ENCODE measurements around the gene JUND. TPM values are rescaled to one million over a fixed set of nuclear protein-coding genes. Genes with fewer than 3 reads are reported as not detected.

Gene JUND
- total RNA-seq, 1 experiment from 2014 or later: 128 TPM

- CTCF ChIA-PET: no interaction called here
- intact Hi-C loops (cut with micrococcal nuclease; ENCODE audit: unreplicated experiment): no loop called here
- POLR2A ChIA-PET (ENCODE audit: low non-redundant PET): no interaction called here
- no TSS peak for BruUV-seq (replicated peaks)
- Histone ChIP-seq H3K27ac (ENCODE audit: low read depth, low read length, poor library complexity, severe bottlenecking) (peak overlapping the region; percentile 29), H3K4me1 (ENCODE audit: insufficient read depth, low read length, poor library complexity, severe bottlenecking) (no peaks in the 10 kb centered on the region), H3K4me3 (ENCODE audit: low read depth, low read length, poor library complexity, severe bottlenecking) (no peak overlapping the region), H3K36me3 (ENCODE audit: insufficient read depth, low read length, poor library complexity, severe bottlenecking) (peaks cover 42% of the 10 kb centered on the region), H3K27me3 (replicated peaks; ENCODE audit: insufficient read depth, low read depth, low read length, poor library complexity) (no peaks in the 10 kb centered on the region), H3K9me3 (ENCODE audit: low read depth, low read length, poor library complexity, severe bottlenecking) (no peaks in the 10 kb centered on the region)
- no peak for DNase-seq (ENCODE audit: low spot score)
- TF ChIP-seq CTCF (conservative IDR thresholded peaks at IDR 0.05; ENCODE audit: low read depth, low read length) (no peak), EZH2 (IDR thresholded peaks at IDR 0.05; ENCODE audit: borderline replicate concordance, low read depth, low read length, poor library complexity, severe bottlenecking) (no peak)
Observed at GRCh38 chr19:18313398-18313797, 32.0 kb upstream of the JUND start.

- CTCF ChIA-PET: no interaction called here
Observed at GRCh38 chr19:18312092-18312534, 30.7 kb upstream of the JUND start.

GRCh38 chr19:18311502-18312091 lies 30.2 kb upstream of the JUND start:
- Histone ChIP-seq H3K9me3 (ENCODE audit: low read depth, low read length, poor library complexity, severe bottlenecking) (no peaks in the 10 kb centered on the region), H3K4me1 (ENCODE audit: insufficient read depth, low read length, poor library complexity, severe bottlenecking) (no peaks in the 10 kb centered on the region), H3K27ac (ENCODE audit: low read depth, low read length, poor library complexity, severe bottlenecking) (no peak overlapping the region), H3K36me3 (ENCODE audit: insufficient read depth, low read length, poor library complexity, severe bottlenecking) (peaks cover 49% of the 10 kb centered on the region), H3K27me3 (replicated peaks; ENCODE audit: insufficient read depth, low read depth, low read length, poor library complexity) (no peaks in the 10 kb centered on the region), H3K4me3 (ENCODE audit: low read depth, low read length, poor library complexity, severe bottlenecking) (no peak overlapping the region)
- ChIA-PET POLR2A (ENCODE audit: low non-redundant PET) (interaction anchor here (0.5 kb wide), 1 partner anchor 30 kb away, joined by 3 read pairs; the partner anchor contains the start of gene JUND), CTCF (no interaction called here)
- DNase-seq (ENCODE audit: low spot score): no peak
- intact Hi-C loops (cut with micrococcal nuclease; ENCODE audit: unreplicated experiment): no loop called here
- BruUV-seq (replicated peaks): no TSS peak
- no peak for TF ChIP-seq EZH2 (IDR thresholded peaks at IDR 0.05; ENCODE audit: borderline replicate concordance, low read depth, low read length, poor library complexity, severe bottlenecking)
- TF ChIP-seq CTCF (conservative IDR thresholded peaks at IDR 0.05; ENCODE audit: low read depth, low read length): no peak

More at GRCh38 chr19:18312092-18312534, 30.7 kb upstream of the JUND start:
- TF ChIP-seq EZH2 (IDR thresholded peaks at IDR 0.05; ENCODE audit: borderline replicate concordance, low read depth, low read length, poor library complexity, severe bottlenecking) (no peak), CTCF (conservative IDR thresholded peaks at IDR 0.05; ENCODE audit: low read depth, low read length) (no peak)
- no TSS peak for BruUV-seq (replicated peaks)
- H3K36me3 ChIP-seq (ENCODE audit: insufficient read depth, low read length, poor library complexity, severe bottlenecking): peaks cover 49% of the 10 kb centered on the region
- no peaks in the 10 kb centered on the region for H3K9me3 ChIP-seq (ENCODE audit: low read depth, low read length, poor library complexity, severe bottlenecking)
- intact Hi-C loops (cut with micrococcal nuclease; ENCODE audit: unreplicated experiment): no loop called here
- H3K4me1 ChIP-seq (ENCODE audit: insufficient read depth, low read length, poor library complexity, severe bottlenecking): no peaks in the 10 kb centered on the region
- no peaks in the 10 kb centered on the region for H3K27me3 ChIP-seq (replicated peaks; ENCODE audit: insufficient read depth, low read depth, low read length, poor library complexity)
- no peak for DNase-seq (ENCODE audit: low spot score)
- H3K27ac ChIP-seq (ENCODE audit: low read depth, low read length, poor library complexity, severe bottlenecking): no peak overlapping the region
- no peak overlapping the region for H3K4me3 ChIP-seq (ENCODE audit: low read depth, low read length, poor library complexity, severe bottlenecking)
- POLR2A ChIA-PET (ENCODE audit: low non-redundant PET): no interaction called here

Measured in A673 (cell line).